Fibroblast of upper back skin (primary cell): Measurements from ENCODE around the gene BAIAP2.
"Not testable (repeated sequence)": the region's sequence is repeated elsewhere in the genome, so short reads cannot be mapped to it uniquely, and the experiment has no call there.

Experiments used
- DNase-seq: peaks from one replicate; pipeline ENCODE4 v3.0.0-alpha.2; 2013

The BAIAP2 gene

GRCh38 chr17:81000631-81001357 is 34.2 kb upstream of the BAIAP2 start:
- DNase-seq = no peak

GRCh38 chr17:81002013-81002384 is 33.0 kb upstream of the BAIAP2 start:
- no peak for DNase-seq

- DNase-seq = peak; percentile 57
Observed at GRCh38 chr17:81002409-81003361, 32.3 kb upstream of the BAIAP2 start.

- no peak for DNase-seq
Observed at GRCh38 chr17:81003711-81004475, 31.1 kb upstream of the BAIAP2 start.

DNA sequence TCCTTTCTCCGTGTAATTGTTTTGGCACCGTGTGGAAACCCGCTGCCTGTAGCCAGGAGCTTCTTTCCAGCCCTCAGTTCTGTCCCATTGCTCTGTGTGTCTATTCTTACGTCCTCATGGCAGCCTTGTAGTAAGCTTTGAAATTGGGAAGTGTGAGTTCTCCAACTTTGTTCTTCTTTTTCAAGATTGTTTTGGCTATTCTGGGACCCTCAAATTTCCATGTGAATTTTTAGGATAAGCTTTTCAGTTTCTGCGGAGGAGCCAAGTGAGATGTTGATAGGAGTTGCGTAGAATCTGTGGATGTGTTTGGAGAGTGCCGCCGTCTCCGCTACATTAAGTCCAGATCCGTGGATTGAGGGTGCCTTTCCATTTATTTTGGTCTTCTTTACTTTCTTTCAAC is 28.1 kb upstream of the BAIAP2 start:
- DNase-seq = no peak

DNA sequence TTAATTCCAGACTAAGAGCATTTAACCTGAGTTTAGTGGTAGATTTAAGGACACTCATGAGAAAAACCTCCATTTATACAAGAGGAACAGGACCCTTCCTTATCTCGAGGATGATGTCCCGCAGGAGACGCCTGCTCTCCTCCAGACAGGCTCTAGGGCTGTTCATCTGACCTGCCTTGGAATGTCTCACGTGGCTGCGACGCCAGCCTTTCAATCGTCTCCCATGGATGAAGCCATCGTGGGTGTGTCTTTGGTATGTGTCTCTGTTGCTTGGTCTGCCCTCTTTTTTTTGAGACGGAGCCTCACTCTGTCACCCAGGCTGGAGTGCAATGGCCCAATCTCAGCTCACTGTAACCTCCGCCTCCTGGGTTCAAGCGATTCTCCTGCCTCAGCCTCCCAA is 26.8 kb upstream of the BAIAP2 start:
- no peak for DNase-seq

- DNase-seq = no peak
Observed at GRCh38 chr17:81009136-81009535, 25.8 kb upstream of the BAIAP2 start.

DNA sequence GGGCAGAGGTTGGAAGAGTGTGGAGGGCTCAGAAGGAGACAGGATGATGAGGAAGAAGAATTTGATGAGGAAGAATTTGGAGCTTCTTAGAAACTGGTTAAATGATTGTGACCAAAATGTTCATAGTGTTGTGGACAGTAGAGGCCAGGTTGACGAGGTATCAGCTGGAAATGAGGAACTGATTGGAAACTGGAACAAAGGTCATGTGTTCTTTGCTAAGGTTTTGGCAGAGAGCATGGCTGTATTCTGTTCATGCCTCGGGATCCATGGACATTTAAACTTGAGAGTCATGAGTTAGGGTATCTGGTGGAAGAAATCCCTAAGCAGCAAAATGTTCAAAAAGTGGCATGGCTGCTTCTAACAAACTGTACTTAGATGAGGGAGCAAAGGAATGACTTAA is 24.0 kb upstream of the BAIAP2 start:
- no peak for DNase-seq

GRCh38 chr17:81011951-81012350 is 23.0 kb upstream of the BAIAP2 start:
- no peak for DNase-seq

- no peak for DNase-seq
Observed at GRCh38 chr17:81012574-81013447, 22.1 kb upstream of the BAIAP2 start.

DNA sequence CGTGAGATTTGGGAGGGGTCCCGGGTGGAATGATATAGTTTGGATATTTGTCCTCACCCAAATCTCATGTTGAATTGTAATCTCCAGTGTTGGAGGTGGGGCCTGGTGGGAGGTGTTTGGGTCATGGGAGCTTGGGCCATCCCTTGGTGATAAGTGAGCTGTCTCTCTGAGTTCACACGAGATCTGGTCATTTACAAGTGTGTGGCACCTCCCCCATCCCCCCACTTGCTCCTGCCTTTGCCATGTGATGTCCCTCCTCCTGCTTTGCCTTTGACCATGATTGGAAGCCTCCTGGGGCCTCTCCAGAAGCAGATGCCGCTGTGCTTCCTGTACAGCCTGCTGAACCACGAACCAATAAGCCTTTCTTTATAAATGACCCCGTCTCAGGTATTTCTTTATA is 21.3 kb upstream of the BAIAP2 start:
- DNase-seq = no peak

GRCh38 chr17:81015136-81015535 is 19.8 kb upstream of the BAIAP2 start:
- no peak for DNase-seq

DNA sequence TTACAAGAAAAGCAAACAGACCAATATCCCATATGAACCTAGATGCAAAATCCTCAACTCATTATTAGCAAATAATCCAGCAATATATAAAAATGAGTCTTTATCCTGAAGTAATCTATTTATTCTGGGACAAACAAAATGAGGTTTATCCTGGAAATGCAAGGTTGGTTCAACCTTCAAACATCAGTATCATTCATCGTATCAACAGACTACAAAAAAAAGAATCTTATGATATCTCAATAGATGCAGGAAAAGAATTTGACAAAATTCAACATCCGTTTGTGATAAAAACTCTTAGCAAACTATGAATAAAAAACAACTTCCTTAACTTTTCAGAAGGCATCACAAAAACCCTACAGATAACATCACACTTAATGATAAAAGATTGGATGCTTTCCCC is 18.4 kb upstream of the BAIAP2 start:
- DNase-seq = no peak

GRCh38 chr17:81017330-81017729 is 17.6 kb upstream of the BAIAP2 start:
- DNase-seq = not testable (repeated sequence)

DNA sequence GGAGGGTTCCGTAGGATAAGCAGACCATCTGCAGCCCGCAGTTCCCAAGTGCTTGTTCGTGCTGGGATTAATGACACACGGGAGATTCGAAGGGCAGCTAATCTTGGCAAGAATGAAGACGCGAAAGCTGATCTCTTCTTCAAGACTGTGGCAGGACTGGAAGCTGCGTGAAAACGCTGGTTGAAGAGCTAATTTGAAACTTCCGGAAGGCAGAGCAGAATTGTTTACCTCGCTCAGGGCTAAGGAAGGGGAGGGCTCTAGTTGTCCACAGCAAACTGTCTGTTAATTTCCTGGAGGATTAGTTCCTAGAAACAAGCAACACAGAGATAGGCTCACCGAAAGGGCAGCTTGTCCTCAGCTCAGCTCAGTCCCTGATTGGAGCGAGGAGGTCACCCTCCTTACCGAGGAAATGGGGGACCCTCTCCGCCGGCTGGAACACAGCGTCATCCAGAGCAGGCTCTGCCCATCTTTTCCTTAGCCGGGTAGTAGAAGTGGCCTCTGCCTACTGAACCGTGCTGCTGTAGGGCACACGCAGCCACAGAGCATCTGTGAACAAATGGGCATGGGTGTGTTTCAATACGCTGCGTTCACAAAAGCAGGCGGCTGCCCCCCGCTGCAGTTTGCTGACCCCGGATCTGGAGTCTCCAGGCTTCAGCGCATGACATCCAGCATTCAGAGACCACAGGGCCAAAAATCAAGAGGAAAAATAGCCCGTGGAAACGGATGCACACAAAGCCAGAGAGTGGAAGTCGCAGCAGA is 16.7 kb upstream of the BAIAP2 start:
- DNase-seq = peak; percentile 39

GRCh38 chr17:81019563-81020442 is 15.1 kb upstream of the BAIAP2 start:
- no peak for DNase-seq

DNA sequence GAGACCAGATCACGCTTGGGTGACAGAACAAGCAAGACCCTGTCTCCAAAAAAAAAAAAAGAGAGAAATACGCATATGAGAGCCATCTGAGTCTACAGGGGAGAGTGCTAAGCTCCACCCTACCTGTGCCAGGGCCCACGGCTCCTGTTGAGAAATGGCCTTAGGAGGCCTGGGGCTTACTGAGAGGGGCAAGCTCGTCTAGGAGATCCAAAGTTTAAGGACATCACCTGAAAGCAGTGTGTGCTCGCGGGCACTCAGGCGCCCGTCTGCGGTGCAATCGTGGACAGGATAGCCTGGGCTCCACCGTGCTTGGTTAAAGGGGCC is 14.5 kb upstream of the BAIAP2 start:
- no peak for DNase-seq

GRCh38 chr17:81020767-81021497 is 14.0 kb upstream of the BAIAP2 start:
- DNase-seq = peak; percentile 32

DNA sequence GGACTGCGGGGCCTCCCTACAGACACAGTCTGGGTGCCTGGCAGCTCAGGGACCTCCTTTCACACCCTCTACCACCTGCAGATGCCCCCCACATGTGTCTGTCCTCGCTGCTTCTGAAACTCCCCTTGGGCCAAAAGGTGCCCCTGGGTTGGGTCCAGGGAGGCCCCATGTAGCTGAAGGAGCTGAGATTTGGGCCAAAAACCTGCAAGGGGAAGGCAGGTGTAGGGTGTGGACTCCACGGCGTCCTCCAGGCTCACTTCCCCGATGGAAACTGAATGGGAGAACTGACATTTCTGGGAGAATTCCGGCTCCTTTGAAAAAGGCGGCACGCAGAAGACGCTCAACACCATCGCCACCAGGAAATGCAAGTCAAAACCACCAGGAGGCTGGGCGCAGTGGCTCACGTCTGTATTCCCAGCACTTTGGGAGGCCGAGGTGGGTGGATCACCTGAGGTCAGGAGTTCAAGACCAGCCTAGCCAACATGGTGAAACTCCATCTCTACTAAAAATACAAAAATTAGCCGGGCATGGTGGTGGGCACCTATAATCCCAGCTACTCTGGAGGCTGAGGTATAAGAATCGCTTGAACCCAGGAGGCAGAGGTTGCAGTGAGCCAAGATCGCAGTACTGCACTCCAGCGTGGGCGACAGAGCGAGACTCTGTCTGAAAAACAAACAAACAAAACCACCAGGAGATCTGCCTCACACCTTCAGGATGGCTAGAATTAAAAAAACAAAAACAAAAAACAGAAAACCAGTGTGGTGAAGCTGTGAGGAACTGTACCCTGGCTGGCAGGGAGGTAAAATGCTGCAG is 13.2 kb upstream of the BAIAP2 start:
- DNase-seq = no peak
